Right lobe of liver (tissue), 6 donors: Measurements from ENCODE around the gene ZNF581. TPM values are rescaled to one million over a fixed set of nuclear protein-coding genes. Genes with fewer than 3 reads are reported as not detected.

ENCODE experiments used
- ATAC-seq, 4 donors: fragments of 200-7000 bp; cut with Tn5 transposase; one replicate each; pipeline ENCODE4 v1.9.1; 2020; ENCODE audit warnings: mild to moderate bottlenecking in 4 of 4, moderate library complexity in 4 of 4
- DNase-seq, 3 donors: peaks; one replicate each; pipeline ENCODE4 v3.0.0-alpha.2; 2020
- H3K27ac ChIP-seq, 3 donors: fragments of 200-600 bp; one replicate each; pipeline ENCODE4 v1.8.0; 2022
- H3K27me3 ChIP-seq, 2 donors: fragments of 200-600 bp; one replicate each; pipeline ENCODE4 v1.8.0; 2022
- H3K36me3 ChIP-seq, 4 donors: fragments of 200-600 bp; sonication (generic) in 1 of 4; one replicate each; pipeline versions ENCODE4 v1.5.1 to v1.8.0; 2017 to 2022; ENCODE audit warnings: control low read depth in 1 of 4
- H3K4me1 ChIP-seq, 4 donors: fragments of 200-600 bp; sonication (generic) in 1 of 4; one replicate each; pipeline versions ENCODE4 v1.5.1 to v1.8.0; 2017 to 2022; ENCODE audit warnings: control low read depth in 1 of 4
- H3K4me3 ChIP-seq, 3 donors: fragments of 200-600 bp; one replicate each; pipeline ENCODE4 v1.8.0; 2022
- H3K9me3 ChIP-seq, 4 donors: fragments of 200-600 bp; sonication (generic) in 1 of 4; one replicate each; pipeline versions ENCODE4 v1.5.1 to v1.8.0; 2017 to 2022; ENCODE audit warnings: control low read depth in 1 of 4
- CTCF ChIP-seq, 4 donors: fragments of 200-600 bp in 3 of 4; fragments of 450-650 bp in 1 of 4; IDR thresholded peaks; one replicate each; pipeline versions ENCODE4 v1.5.1 to v1.8.0; 2016 to 2022; ENCODE audit warnings: antibody characterized with exemption in 4 of 4, mild to moderate bottlenecking in 2 of 4
- POLR2A ChIP-seq: fragments of 450-650 bp; IDR thresholded peaks from one replicate; pipeline ENCODE4 v1.6.1; 2017; ENCODE audit warnings: antibody characterized with exemption, mild to moderate bottlenecking
- WGBS: methylation state at CpG from one replicate; pipeline ENCODE4 v1.1.6; 2018; ENCODE audit warnings: low coverage, low lambda C conversion rate; ENCODE audit not compliant: insufficient coverage; ENCODE audit errors: missing lambda C conversion rate; 5-methylcytosine and 5-hydroxymethylcytosine counted together
- intact Hi-C, 2 donors: fragments of 100-400 bp; cut with DNase I; formaldehyde crosslinking; loops; one replicate each; pipeline versions ENCODE4 v1.11.2 to v1.14.1; 2022
- total RNA-seq, 6 experiments: library from RNA; depleted of rRNA in 2 of 6; stranded (reverse); fragments of >200 nt in 2 of 6; fragmentation: NEBNext Ultra II Directional in 3 of 6; extraction: Animal tissue kit (Norgen Biotek cat#: 25700) in 3 of 6; gene quantifications; one replicate each; pipeline versions ENCODE4 v1.1.0 to v1.2.4, GENCODE V29; 2016 to 2023
- donor health status: DM: no; HTN: yes; CAD: no.
- donor health status: DM: no; HTN: no; CAD: no.
- donor health status: DM: no; HTN: no; CAD: no.
- donor health status: DM: no; HTN: yes; CAD: no.
- donor health status: DM: no; HTN: yes; CAD: no.

ZNF581 gene
- total RNA-seq, 6 experiments from 2014 or later: 2.7 to 7.3 (median 5.1) TPM

- H3K27ac ChIP-seq: no peak overlapping the region
- no peaks in the 10 kb centered on the region for H3K27me3 ChIP-seq
- 90% methylated on average over 9 of the region's 9 CpGs for WGBS
- H3K9me3 ChIP-seq: no peaks in the 10 kb centered on the region
- no peaks in the 10 kb centered on the region for H3K4me1 ChIP-seq
- intact Hi-C loops: no loop called here
- TF ChIP-seq POLR2A (no peak), CTCF (IDR thresholded peaks at IDR 0.05) (no peak)
- ATAC-seq: no peak
- H3K36me3 ChIP-seq: peaks cover 0 to 9% (median 2%) of the 10 kb centered on the region in 4 donors
- no peak for DNase-seq
- H3K4me3 ChIP-seq: no peak overlapping the region
Observed at GRCh38 chr19:55598034-55598433, 45.4 kb upstream of the ZNF581 start.

DNA sequence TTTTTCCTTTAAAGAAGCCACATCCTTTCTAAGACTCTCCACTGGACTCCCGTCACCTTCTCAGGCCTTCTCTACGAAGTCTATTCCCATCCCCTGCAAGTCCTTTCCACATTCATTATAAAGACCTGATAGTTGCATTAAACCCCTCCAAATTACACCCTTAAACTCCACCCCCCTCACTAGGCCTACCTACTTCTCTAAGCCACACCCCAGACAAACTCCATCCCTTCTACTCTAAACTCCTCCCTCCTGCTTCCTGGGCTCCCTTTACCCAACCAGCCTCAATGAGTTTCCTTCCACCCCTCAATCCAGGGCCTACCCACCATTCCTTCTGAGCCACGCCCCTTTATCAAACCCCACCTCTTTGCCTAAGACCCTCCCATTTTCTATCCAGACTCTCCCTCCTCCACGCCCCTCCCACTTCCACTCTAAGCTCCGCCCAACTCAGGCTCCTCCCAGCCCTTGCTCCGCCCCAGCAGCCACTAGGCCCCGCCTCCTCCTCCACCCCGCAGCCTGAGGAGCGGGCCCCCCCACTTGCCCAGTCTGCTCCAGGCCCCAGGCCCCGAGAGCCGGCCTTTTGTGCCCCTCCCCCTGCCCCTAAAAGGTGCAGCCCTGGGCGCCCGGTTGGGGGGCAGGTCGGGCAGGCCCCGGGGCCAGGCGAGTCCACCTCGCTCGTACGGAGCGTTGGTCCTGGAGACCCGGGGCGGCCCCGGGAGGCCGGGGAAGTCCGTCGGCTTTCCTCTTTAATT, 44.6 kb upstream of the ZNF581 start:
- ATAC-seq (peak; percentile 83 to 89 (median 86)), DNase-seq (peak; percentile 95 to 96 (median 95))
- Histone ChIP-seq H3K4me1 (no peaks in the 10 kb centered on the region), H3K27ac (peak overlapping the region; percentile 87 to 97 (median 94)), H3K4me3 (peak overlapping the region; percentile 84 to 99 (median 99)), H3K9me3 (no peaks in the 10 kb centered on the region), H3K36me3 (peaks cover 0 to 9% (median 2%) of the 10 kb centered on the region in 4 donors), H3K27me3 (no peaks in the 10 kb centered on the region)
- WGBS: 4% methylated on average over 10 of the region's 26 CpGs
- TF ChIP-seq CTCF (IDR thresholded peaks at IDR 0.05): no peak
- peak; percentile 77 for TF ChIP-seq POLR2A
- intact Hi-C loops: no loop called here

DNA sequence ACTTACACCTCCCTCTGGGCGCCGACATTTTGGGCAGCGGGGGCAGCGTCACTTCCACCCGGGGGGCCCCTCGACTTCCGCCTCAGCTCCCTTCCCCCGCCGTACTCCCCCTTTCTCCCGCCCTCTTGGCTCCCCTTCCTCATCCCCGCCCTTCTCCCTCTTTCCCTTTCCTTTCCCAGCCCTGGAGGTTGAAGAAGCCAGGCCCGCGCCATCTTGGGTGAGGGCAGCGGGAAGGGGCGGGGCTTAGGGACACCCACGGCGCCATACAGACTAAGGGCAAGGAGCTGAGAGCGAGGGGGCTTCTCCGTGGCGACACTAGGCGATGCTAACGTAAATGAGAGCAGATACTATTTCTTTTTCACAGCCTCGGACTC, 44.0 kb upstream of the ZNF581 start, which contains the start of gene FIZ1:
Gene FIZ1 (minus strand): TSS at position 50 of the 374 bp plus-strand sequence. CDS start 1,652 bp downstream, outside the sequence.
- no peaks in the 10 kb centered on the region for H3K27me3 ChIP-seq
- H3K4me1 ChIP-seq: peaks cover 0 to 3% (median 1%) of the 10 kb centered on the region in 4 donors
- no peak for TF ChIP-seq CTCF (IDR thresholded peaks at IDR 0.05)
- no peak for TF ChIP-seq POLR2A
- DNase-seq (peak; percentile 96 to 98 (median 98)), ATAC-seq (peak; percentile 83 to 90 (median 87))
- H3K9me3 ChIP-seq: no peaks in the 10 kb centered on the region
- under 1% methylated on average over 21 of the region's 23 CpGs for WGBS
- H3K4me3 ChIP-seq: peak within 1 kb of the TSS; percentile 84 to 99 (median 99)
- peak within 1 kb of the TSS; percentile 87 to 97 (median 94) for H3K27ac ChIP-seq
- intact Hi-C loops: no loop called here
- peaks cover 0 to 9% (median 2%) of the 10 kb centered on the region in 4 donors for H3K36me3 ChIP-seq

DNA sequence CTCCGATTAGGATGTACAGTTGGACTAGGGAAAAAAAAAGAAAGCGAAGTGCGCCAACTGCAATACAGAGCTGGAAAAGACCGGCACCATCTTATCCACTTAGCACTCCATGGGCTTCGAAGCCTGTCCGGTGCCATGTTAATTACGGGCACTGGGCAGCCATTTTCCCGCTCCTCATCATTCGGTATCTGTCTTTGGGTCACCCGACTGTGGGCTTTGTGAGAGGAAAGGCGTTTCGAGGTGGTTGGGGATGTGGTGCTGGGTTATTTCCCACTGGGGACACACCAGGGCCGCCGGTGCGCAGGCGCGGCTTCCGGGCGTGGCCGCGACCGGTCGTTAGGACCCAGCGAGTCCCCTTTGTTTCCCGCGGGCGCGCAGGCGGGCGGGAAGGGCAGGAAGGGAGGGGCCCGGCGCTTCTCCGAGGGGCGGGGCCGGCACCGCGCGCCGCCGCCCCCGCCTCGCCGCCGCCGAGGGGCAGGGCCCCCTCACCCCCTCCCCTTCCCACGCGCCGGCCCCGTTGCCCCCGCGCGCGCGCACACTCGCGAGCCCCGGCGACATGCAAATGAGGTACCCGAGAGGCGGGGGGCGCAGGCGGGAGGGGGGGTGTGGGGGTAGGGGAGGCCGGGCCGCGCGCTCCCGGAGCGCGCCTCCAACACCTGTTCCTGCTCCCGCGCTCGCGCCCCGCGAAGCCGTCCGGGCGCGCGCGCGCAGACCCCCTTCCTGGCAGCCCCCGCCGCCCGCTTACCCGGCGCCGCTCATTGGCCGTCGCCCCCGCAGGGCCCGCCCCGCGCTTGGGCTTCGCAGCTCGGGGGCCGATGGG, 43.4 kb upstream of the ZNF581 start, which contains the start of gene ZNF524:
Gene ZNF524 (plus strand): TSS at position 447 of the 820 bp plus-strand sequence. CDS start 1,825 bp downstream, outside the sequence.
- peaks cover 0 to 9% (median 2%) of the 10 kb centered on the region in 4 donors for H3K36me3 ChIP-seq
- ATAC-seq (peak; percentile 56 to 68 (median 62)), DNase-seq (peak; percentile 89 to 90 (median 90))
- no peaks in the 10 kb centered on the region for H3K27me3 ChIP-seq
- WGBS: 0% methylated on average over 17 of the region's 97 CpGs
- H3K4me1 ChIP-seq: peaks cover 0 to 6% (median 2%) of the 10 kb centered on the region in 4 donors
- H3K9me3 ChIP-seq: no peaks in the 10 kb centered on the region
- TF ChIP-seq POLR2A (peak; percentile 15), CTCF (IDR thresholded peaks at IDR 0.05) (no peak)
- peak within 1 kb of the TSS; percentile 87 to 97 (median 94) for H3K27ac ChIP-seq
- intact Hi-C loops: no loop called here
- H3K4me3 ChIP-seq: peak within 1 kb of the TSS; percentile 84 to 99 (median 99)
